ENCODE results near the gene PRKAA1.

- TF ChIP-seq POLR2A (IDR thresholded peaks at IDR 0.05; ENCODE audit: low read depth, low read length): no peak
- TF ChIP-seq TAF1 (IDR thresholded peaks at IDR 0.05; ENCODE audit: borderline replicate concordance, low read depth, low read length): no peak
- no peak for TF ChIP-seq POLR2AphosphoS5 (IDR thresholded peaks at IDR 0.05; ENCODE audit: low read depth, low read length)
These were observed 40.8 kb downstream of the PRKAA1 start for GRCh38 chr5:40757400-40757799.

Measured in GM12892 (cell line).